ENCODE measurements around the gene PTGES2.
A peak's percentile ranks its signal among the peaks of the same experiment; 100 is the strongest.

PTGES2 gene

DNA sequence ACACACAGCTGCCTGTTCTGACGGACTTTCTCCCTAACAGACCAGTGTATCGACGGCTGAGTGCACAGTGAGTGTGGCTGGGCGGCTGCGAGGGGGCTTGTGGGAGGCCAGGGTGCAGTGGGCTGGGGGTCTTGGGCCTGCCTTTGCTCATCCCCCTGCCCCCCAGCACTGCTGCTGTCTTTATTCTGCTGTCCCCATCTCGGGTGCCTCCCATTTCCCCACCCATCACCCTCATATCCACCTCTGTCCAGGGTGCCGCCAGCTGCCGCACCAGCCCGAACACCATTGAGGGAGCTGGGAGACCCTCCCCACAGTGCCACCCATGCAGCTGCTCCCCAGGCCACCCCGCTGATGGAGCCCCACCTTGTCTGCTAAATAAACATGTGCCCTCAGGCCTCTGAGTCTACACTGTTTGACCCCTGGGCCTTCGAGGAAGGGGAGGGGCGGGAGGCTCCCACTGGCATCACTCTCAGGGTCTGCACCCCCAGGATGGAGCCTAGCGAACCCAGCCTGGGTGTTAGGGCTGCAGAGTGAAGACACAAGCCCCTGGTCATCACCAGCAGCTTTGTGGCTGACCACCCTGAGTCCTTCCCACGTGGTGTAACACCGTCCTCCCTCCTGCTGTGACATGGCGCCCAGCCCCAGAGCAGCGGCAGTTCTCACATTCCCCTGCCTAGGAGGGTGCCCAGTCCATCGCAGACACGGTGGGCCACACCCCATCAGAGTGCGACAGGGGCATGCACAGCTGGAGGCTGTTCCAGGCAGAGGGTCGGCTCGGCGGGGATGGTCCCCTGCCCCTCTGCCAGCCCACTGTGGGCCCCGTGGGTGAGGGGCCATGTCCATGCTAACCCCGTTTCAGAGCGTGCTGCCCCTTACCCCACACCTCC is 25.8 kb upstream of the PTGES2 start:
- no peak for DNase-seq

DNA sequence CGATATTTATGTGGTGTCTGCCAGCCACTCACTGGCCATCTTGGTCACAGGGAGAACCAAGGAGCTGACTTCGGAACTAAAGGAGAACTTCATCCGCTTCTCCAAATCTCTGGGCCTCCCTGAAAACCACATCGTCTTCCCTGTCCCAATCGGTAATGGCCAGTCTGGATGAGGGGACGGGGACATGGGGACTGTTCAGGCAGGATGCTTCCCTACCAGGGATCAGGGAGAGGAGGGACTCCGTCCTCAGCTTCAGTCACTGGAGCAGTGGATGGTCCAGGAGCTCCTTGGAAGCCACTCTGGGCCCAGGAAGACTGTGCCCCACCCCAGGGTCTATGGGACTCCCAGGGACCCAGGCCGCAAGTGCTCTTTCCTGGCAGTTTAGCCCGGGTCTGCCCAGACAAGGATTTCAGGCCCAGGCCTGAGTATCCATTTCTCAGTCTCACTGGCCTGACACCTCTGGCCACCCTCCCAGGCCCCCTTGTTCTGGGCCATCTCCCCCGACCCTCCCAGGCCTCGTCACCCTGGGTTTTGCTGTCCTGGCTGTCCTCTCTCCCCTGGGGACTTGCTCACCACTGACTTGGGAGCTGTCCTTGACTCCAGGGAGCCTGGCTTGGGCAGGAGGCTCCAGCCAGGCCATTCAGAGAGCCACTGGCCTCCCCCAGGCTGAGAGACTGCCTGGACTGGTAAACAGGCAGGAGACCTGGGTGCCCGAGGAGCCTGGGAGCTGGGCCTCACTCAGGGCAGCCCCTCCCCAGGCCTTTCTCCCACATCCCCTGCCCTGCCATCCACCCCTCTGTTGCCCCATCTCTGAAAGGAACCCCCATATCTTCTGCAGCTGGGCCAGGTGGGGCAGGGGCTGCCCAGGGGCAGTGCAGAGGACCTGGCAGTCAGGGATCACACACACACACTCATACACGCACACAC is 24.9 kb upstream of the PTGES2 start:
- no peak for DNase-seq

DNA sequence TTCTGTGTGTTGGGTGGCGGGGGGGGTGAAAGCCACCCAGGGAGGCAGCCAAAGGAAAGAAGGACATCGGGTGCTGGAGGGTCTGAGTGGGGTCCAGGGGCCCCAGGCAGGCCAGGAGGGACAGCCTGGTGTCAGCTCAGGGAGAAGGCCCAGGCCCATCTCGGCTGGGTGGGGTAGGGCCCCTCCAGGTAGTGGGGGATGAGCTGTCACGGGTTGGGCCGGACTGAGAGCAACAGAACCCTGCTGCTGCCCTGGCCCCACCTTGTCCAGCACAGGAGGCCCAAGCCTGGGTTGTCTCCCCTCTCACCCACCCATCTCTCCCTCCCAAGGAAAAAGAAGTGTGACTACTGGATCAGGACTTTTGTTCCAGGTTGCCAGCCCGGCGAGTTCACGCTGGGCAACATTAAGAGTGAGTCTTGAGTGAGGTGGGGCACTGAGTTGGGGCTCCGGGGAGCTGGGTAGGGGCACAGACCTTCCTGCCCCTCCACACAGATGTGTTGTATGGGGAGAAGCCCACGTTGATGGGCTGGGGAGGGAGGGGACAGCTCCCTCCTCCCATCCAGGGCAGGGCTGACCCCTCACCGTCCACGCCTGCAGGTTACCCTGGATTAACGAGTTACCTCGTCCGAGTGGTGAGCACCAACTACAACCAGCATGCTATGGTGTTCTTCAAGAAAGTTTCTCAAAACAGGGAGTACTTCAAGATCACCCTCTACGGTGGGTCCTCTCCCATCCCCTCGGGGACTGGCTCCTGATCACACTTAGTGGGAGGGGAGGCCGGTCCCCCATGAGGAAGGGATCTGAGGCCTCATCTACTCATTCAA is 24.0 kb upstream of the PTGES2 start:
- DNase-seq, result no peak

DNA sequence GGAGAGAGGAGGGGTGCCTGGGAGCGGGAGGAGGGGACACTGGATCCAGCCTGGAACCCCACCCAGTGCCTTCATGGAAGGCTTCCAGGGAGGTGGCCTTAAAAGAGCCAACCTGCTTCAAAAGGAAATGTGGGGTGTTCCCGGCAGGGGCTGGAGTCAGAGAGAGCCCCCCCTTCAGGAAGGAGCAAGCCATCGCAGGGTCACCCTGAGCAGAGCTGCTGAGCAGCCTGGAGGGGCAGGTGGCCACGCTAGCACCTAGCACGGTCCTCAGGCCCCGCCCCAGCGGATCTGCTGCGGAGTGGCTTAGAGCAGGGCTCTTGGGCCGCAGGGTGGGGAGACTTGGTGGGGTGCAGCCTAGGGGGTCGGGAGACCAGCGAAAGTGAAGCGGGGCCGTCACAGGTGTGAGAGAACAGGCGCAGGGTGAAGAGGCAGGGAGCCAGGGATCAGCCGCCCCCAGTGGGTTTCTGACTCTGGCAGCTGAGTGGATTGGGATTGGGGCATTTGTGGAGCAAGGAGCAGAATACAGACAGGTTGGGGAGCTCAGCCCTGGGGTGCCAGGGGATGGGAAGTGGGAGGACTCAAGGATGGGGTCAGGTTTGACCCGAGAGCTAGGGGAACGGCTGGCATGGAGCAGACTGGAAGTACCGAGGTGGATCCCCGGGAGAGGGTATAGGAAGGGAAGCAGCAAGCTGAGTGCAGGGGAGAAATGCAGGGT is 23.2 kb upstream of the PTGES2 start:
- DNase-seq, result peak; percentile 28

DNA sequence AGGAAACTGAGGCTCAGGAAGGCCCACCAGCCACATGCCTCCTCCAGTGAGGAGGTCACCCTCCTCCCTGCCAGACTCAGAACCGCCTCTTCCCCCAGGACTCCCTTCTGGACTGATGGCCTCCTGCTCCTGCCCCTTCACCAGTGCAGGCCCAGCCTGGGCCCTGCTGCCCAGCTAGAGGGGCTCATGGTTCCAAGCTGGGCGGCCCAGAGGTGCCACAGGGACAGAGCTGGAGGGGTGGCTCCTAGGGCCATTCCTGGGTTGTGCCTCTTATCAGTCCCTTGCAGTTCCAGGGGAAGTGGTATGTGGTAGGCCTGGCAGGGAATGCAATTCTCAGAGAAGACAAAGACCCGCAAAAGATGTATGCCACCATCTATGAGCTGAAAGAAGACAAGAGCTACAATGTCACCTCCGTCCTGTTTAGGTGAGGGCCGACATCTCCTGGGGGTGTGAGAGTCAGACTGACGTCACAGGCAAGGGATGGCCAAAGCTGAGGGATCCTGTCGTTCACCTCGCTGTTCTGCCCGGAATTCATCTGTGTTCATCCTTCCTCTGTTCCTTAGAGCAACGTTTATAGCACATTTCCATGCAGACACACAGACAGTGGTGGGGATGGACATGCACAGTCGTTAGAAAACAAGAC is 22.5 kb upstream of the PTGES2 start:
- no peak for DNase-seq

DNA sequence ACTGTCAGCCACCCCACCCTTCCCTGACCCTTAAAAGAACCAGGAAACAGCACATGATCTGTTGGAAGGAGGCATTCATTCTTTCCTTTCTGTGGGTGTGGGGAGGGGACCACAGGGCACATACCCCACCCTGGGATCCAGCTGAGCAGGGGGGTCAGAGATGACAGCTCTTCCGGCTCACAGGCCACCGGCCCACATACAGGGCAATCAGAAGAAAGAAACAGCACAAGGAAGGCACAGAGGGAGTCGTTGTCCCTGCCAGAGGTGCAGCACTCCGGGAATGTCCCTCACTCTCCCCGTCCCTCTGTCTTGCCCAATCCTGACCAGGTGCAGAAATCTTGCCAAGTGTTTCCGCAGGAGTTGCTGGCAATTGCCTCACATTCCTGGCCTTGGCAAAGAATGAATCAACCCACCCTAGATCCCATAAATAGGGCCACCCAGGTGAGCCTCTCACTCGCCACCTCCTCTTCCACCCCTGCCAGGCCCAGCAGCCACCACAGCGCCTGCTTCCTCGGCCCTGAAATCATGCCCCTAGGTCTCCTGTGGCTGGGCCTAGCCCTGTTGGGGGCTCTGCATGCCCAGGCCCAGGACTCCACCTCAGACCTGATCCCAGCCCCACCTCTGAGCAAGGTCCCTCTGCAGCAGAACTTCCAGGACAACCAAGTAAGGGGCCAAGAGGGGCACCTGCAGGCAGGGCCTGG is 21.6 kb upstream of the PTGES2 start, which contains the start of gene LCN2:
Gene LCN2, plus strand, starts transcription at position 453 of the 701 bp plus-strand sequence. Its CDS starts 73 bp downstream, at position 526.
- DNase-seq, result no peak

DNA sequence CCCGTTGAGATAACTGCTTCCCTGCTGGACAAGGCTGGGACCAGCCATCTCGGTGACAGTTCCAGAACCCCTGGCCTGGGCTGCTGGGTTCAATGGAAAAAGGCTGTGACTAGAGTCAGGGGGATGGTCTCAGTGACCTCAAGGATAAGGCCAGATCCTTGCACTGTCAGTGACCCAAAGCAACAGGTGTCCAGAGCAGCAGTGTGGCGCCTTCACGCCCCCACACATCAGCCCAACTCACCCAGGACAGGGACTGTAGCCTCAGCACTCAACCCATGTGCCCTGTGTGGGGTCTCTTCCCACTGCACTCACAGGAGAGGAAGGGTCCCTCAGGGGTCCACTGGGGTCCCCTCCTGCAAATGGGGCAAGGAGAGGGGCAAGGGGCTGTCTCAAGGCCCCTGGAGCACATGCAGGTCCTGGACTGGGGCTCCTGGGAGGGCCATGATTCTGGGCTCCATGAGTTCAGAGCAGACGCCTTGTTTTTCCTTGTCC is 21.0 kb upstream of the PTGES2 start:
- no peak for DNase-seq

DNA sequence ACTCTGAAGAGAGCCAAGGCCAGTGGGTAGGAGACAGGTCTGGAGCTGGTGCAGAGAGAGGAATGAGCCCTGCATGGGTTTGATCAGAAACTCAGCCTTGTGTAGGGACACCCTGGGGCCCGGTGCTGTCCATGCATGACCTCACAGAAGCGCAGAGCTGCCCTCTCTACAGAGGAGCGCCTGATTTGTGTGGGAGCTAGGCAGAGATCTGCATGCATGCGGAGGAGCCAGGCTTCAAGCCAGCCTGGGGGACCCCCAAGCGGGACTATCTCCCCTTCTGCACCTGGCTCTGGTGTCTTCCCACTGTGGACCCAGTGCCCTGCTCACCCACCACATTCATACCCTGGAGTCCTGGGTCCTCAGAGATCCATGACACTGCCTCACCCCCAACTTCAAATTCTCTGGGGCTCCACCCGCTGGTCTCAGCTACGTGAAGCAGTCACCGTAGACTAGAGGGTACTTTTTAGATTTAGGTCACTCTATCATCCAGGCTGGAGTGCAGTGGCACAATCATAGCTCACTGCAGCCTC is 19.1 kb upstream of the PTGES2 start:
- no peak for DNase-seq

DNA sequence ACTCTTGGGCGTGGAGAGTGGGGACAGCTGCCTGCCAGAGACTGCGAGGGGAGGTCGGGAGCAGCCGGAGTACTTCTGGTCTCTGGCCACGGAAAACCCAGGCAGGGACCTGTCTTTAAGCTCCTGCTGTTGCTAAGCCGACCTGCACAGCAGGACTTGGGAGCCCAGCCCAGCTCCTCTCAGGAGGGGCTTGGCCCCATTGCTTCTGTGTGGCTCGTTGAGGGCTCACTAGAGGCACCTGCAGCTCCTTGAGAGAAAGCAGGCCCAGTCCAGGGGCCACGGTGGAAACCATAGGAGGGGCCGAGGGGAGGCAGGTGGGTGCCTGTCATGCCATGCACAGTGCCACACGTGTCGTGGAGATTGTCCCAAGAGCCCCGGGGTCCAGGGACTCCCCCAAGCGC is 18.4 kb upstream of the PTGES2 start:
- DNase-seq, result no peak

DNA sequence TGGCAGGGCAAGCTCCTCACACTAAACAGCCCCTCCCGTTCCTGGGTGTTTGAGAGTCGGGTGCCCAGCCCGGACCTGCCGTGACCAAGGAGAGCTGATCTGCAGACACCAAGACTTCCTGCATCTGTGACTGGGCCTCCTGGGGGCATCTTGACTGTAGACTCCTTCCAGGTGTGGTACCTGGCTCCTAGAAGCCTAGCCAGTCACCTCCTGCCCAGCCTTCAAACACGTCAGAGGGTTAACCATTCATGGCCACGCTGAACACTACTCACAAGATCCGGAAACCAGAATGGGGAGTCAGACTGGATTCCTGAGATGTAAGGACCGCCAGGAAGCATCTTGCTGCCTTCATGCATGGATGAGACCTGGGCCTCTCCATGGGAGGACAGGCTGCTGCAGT is 18.0 kb upstream of the PTGES2 start:
- DNase-seq, result no peak

DNA sequence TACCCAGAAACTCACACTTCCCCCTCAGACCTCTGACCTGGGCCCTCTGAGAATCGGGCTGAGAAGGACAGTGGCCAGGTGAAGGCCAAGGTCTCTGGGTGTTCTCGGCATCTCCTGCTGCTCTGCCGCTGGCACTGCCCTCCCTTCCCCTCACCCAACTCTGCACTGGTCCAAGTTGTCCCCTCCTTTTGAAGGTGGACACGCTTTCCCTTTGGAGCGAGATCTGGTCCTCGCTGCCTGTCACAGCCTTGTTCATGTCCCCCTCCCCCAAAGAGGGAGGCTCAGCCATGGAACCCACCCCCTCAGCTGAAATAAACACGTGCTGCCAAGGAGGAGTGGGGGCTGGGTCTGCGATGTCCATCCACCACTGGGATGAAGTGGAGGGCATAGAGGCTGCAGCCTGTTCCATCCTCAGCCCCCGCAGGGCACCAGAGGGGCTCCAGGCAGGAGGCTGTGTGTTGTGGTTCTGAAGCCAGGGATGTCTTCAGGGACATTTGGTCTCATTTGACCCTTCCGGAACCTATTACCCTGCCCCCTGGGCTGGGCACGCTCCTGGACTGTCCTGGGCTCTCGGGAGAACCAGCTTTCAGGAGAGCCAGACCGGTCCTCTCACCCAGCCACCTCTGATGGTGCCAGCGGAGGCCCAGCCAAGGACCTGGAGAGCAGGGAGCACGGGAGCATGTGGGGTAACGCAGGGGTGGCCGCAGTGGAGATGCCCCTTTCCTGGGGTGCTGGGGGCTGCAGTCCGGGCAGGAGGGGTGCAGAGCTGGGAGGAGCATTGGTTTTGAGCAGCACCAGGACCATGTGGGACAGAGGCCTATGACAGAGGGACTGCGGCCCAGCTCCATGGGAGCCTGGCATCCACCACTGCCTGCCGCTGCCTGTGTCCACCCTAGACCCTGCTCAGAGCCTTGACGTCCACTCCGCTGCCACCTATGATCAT is 17.0 kb upstream of the PTGES2 start:
- DNase-seq, result no peak

DNA sequence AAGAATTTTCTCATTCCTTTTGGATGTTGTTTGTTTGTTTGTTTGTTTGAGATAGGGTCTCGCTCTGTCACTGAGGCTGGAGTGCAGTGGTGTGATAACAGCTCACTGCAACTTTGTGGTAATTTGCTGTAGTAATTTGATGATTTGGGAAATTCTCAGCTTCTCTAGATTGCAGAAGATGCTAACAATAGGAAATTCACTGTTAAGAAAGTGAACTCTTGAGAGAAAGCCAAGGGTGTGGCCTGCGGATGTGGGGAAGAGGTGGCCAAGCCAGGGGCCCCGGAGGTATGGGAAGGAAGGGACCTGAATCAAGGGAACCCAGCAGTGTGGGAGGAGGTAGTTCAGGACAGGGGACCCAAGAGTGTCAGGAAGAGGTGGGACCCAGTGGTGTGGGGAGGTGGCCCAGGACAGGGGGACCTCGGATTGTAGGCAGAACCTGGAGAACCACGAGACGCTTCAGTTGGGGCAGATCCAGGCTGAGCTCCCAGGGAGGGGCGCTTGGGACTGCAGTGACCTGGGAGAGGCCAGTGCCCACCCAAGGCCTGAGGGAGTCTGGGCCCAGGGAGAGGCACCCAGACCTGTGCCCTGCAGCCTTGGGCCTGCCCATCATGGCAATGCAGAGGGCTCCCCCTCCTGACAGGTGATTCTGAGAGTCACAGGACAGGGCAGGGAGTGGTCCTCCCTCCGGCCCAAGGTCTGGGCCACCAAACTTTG is 16.2 kb upstream of the PTGES2 start:
- no peak for DNase-seq

DNA sequence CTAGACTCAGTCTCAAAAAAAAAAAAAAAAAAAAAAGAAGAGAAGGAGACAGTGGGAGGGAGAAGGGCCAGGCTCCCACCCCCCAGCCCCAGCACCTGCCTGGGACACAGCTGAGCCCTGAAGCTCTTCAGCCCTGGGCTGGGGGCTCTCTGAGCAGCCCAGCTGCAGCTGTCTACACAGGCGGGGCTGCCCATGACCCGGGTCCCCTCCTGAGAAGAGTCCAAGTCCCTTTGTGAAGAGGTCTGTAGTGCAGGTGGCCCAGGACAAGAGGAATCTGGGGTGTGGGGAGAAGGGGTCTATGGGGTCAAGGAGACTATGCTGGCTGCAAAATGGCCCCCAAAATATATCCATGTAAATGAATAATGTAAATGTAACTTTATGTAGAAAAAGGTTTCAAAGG is 15.1 kb upstream of the PTGES2 start:
- no peak for DNase-seq

DNA sequence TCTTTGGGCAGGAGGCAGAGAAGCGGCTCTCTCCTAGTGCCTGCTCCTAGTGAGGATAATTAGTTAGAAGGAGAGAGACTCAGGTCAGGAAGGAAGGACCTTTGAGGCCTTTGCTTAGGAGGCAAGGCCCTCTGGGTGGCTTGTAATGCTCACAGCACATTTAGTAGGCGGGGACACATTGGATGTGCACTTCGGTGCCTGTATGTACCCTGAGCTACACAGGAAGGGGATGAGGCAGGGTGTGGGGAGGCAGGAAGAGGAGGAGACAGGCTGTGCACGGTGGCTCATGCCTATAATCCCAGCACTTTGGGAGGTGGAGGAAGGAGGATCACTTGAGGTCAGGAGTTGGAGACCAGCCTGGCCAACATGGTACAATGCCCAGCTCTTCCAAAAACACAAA is 14.5 kb upstream of the PTGES2 start:
- no peak for DNase-seq

DNA sequence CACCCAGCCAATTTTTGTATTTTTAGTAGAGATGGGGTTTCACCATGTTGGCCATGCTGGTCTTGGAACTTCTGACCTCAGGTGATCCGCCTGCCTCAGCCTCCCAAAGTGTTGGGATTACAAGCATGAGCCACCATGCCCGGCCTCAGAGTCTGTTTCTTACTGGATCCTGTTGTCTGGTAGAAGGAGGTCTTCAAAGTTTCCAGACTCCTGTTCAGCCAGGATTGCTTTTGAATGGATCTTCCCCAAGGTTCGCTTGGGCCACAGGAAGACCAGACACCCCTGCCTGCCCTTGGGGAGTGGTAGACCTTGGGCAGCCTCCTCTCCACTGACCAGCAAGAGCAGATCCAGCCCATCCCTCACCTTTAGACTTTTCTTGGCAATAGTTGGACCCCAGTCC is 14.1 kb upstream of the PTGES2 start:
- no peak for DNase-seq

DNA sequence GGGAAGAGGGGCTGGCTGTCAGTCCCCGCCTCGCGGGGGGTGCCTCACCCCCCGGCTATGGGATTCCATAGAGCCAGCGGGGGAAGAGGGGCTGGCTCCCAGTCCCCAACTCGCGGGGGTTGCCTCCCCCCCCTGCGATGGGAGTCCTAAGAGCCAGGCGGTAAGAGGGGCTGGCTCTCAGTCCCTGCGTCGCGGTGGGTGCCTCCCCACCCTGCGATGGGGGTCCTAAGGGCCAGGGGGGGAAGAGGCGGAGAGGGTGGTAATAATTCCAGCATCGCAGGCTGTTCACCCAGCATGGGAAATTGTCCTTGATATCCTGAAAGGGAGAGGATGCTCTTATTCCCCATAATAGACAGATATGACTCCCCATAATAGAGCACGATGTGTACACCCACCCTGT is 12.1 kb upstream of the PTGES2 start:
- no peak for DNase-seq

DNA sequence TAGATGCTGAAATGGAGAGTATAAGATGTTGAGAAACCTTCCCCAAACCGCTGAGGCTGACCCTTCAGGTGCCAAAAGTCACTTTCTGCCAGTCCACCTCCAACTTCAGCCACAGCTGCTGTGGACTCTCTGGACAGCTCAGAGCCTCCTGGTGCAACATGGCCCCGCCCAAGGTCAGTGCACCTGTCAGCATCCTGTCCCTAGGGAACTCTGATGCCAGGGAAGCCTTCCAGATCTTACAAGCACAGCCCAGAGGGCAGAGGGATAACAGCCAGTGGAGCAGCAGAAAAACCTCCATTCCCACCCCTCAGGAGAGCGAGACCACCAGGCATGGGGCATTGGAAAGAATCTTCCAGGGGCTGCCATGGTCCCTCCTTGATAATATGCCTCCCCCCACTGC is 10.5 kb upstream of the PTGES2 start:
- no peak for DNase-seq
